ENCODE data around the gene CFAP46.
"Not testable (repeated sequence)": the region's sequence is repeated elsewhere in the genome, so short reads cannot be mapped to it uniquely, and the experiment has no call there.

Gene CFAP46

DNA sequence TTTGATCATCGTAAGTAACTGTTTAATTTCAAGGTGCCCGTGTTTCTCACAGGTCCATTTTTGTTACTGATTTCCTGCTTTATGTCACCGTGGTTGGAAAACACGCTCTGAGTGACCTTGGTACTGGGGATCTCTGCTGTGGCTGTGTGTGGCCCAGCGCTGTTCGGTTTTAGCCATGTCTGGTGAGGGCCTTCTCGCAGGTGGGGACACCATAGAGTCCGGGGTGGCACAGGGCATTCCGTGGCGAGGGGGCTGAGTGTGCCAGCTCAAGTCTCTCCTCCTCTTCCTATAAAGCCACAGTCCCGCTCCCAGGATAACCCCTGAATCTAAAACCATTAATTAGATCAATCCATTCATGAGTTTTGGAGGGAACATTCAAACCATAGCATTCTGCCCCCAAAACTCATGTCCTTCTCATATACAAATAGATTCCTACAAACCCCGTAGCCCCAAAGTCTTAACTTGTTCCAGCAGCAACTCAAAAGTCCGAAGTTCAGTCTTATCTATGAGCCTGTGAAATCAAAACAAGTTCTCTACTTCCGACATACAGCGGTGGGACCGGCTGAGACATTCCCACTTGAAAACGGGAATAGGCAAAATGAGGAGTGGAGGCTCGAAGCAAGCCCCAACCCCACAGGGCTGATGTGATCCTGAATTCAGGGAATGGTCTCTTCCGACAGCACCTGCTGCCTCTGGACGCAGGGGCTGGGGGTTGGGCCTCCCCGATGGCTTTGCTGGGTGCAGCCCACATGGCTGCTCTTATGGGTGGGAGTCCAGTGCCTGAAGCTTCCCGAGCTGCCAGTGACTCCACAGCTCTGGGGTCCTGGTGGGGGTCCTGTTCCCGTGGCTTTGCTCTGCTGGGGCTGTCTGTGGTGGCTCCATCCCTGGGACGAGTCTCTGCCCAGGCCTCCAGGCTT lies 101.4 kb downstream of the CFAP46 start:
- no peak for DNase-seq

GRCh38 chr10:132839061-132839460 lies 103.3 kb downstream of the CFAP46 start:
- DNase-seq = no peak

DNA sequence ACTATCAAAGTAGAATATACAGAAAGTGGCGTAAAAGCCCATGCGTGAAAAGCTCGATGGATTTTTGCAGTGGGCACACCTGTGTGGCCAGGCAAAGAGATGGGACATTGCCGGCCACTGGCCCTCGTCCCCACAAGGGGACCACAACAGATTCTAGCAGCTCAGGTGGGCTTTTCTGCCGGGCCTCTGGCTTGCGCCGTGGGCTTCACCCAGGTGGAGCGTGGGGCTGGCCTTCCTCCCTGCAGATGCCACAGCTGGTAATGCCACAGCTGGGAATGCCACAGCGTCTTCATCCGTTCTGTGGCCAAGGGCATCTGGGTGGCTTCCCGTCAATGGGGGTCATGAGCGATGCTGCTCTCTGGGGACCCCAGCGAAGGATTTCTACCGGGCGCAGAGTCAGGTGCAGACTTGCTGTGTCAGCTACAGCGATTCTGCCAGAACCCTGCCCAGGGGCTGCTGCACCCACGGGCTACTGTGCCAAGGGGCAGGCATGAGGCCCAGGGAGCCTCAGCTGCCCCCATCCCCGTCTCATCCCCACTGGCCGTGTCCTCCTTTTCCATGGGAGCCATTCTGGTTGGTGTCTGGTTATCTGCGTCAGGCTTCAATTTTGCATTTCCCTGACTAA lies 103.9 kb downstream of the CFAP46 start:
- DNase-seq = no peak

DNA sequence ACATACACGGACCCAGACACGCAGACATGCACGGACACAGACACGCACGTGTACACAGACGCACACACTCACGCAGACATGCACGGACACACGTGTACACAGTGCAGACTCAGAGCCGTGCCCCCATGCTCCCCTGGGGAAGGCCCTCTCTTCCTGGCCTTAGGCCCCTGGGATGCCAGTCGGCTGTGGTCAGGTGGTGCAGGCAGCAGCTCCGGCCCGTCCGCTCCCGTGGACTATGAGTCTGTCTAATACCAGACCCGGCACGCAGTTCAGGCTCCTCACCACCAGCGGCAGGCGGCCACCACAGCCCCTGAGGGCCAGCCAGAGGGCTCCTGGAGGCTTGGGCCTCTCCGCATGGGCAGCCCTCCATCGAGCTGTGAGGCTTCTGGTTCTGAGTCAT lies 104.5 kb downstream of the CFAP46 start:
- no peak for DNase-seq

- no peak for DNase-seq
Measured at GRCh38 chr10:132836832-132837540, 105.4 kb downstream of the CFAP46 start.

GRCh38 chr10:132836248-132836831 lies 106.0 kb downstream of the CFAP46 start:
- DNase-seq = no peak

GRCh38 chr10:132835848-132836233 lies 106.5 kb downstream of the CFAP46 start:
- no peak for DNase-seq

DNA sequence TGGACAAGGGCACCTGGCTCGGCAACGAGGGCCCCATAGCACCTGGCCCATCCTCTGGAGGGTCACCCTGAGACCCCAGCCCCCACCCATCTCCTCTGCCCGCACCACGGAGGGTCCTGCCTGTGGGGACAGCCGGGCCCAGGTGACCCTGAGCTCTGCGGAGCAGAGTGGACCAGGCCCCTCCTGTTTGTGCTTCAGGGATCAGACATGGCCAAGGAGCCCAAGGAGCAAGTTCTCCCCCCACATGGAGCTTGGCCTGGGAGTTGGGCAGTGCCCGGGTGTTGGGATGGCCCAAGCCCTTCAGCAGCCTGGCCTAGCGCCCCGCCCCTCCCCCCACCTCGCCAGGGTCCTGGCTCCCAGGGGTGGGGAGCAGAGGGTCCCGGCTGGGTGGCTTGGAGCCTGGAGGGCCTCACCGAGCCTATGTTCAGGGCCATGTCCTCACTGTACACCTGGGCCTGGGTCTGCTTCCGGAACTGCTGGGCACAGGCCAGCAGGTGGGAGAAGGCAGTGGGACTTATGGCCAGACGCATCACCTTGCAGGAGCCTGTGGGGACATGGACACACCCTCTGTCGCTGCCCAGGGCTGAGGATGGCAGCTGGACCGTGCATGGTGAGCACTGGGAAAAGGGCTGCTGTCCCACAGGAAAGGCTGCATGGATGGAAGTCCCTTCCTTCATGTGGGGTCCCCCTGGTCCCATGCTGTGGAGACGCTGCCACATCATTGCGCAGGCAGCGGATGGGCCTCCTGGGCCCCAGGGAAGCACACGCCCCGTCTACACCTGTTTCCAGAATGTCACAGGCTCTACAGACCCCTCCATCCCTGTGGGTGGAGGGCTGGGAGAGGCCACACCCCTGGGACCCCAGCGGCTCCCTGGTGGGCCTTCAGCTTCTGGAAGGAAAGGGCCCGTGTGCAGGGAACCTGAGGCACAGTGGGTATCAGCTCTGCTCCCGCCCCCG lies 107.2 kb downstream of the CFAP46 start:
- DNase-seq = no peak

GRCh38 chr10:132834311-132834761 lies 108.0 kb downstream of the CFAP46 start:
- DNase-seq = no peak

GRCh38 chr10:132833421-132834111 lies 108.8 kb downstream of the CFAP46 start:
- DNase-seq = no peak

- no peak for DNase-seq
Measured at GRCh38 chr10:132832186-132832969, 110.0 kb downstream of the CFAP46 start.

DNA sequence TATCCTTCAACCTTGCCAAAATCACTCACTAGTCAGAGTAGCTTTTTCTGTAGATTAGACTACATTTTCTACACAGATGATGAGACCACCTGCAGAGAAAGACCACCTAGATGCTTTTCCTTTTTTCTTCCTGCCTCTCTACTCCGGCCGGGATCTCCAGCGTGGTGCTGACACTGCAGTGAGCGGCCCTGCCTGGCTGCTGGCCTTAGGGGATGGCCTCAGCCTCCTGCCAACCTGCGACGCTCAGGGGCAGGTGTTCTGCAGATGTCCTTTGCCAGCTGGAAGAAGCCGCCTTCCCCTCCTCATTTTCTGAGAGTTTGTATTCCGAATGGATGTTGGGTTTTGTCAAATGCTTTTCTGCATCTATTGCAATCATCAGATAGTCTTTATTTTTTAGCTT lies 113.0 kb downstream of the CFAP46 start:
- DNase-seq = no peak

DNA sequence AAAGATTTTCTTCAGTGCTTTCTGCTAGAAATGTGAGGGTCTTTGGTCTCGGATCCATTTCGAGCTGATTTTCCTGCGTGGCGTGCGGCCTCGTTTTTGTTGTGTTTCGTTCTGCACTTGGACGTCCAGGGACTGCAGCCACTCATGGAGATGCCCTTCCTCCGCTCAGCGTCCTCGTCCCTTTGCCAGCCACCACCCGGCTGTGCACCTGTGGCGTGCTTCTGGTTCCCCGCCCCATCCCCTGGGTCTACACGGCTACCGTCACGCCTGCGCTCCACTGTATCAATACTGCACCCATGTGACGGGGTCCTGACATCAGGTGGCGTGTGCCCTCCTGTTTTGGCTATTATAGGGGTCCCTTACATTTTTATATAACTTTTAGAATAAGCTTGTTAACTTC lies 113.7 kb downstream of the CFAP46 start:
- DNase-seq = no peak

GRCh38 chr10:132827861-132828539 lies 114.4 kb downstream of the CFAP46 start:
- no peak for DNase-seq

DNA sequence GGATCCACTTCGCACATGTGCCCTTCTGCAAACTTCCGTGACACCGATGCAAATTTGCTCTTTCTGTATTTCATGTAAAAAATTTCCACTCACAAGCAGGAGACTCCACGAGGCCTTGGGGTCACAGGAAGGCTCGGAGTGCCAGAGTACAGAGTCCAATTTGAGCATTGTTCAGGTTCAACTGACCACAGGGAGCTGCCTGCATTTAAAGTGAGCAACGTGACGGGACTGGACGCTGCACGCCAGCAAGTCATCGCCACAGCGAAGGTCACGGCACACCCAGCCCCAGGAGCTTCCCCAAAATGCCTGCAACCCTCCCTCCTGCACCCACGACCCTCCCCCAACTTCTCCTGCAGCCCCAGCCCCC lies 115.0 kb downstream of the CFAP46 start:
- no peak for DNase-seq

GRCh38 chr10:132826524-132827422 lies 115.6 kb downstream of the CFAP46 start:
- no peak for DNase-seq

DNA sequence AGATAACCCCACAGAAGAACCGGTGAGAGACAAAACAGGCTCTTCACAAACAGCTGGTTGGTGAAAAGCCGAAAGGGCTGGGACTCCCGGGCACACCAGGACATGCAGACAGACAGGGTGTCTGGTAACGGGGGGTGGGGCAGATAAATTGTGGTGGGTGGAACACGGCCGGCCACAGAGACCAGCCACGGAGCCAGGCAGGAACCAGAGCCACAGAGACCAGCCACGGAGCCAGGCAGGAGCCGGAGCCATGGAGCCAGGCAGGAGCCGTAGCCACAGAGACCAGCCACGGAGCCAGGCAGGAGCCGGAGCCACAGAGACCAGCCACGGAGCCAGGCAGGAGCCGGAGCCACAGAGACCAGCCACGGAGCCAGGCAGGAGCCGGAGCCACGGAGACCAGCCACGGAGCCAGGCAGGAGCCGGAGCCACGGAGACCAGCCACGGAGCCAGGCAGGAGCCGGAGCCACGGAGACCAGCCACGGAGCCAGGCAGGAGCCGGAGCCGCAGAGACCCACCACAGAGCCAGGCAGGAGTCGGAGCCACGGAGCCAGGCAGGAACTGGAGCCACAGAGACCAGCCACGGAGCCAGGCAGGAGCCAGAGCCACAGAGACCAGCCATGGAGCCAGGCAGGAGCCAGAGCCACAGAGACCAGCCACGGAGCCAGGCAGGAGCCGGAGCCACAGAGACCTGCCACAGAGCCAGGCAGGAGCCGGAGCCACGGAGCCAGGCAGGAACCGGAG lies 116.4 kb downstream of the CFAP46 start:
- DNase-seq = not testable (repeated sequence)

- DNase-seq = no peak
Measured at GRCh38 chr10:132820056-132820455, 122.3 kb downstream of the CFAP46 start.

Data from left hindlimb (tissue), 1 donor.